Fibroblast of lung (primary cell): ENCODE measurements around the gene LRFN4. TPM values are rescaled to one million over a fixed set of nuclear protein-coding genes. Genes with fewer than 3 reads are reported as not detected.

Experiments used
- DNase-seq, 2 donors: peaks; one replicate each; pipeline versions ENCODE4 v3.0.0 to v3.0.0-alpha.2; 2010; ENCODE audit warnings: low read depth in 2 of 2
- H2AFZ ChIP-seq: 2 replicates; pipeline ENCODE4 v1.5.1; 2012; ENCODE audit warnings: low read length, control low read depth, inconsistent platforms
- H3K27ac ChIP-seq: 2 replicates; pipeline ENCODE4 v1.5.1; 2011; ENCODE audit warnings: low read length, control low read depth; ENCODE audit not compliant: insufficient read depth
- H3K27me3 ChIP-seq: 2 replicates; pipeline ENCODE4 v1.5.1; 2011; ENCODE audit warnings: mild to moderate bottlenecking, low read length; ENCODE audit not compliant: control insufficient read depth, insufficient read depth
- H3K36me3 ChIP-seq: 2 replicates; pipeline ENCODE4 v1.5.1; 2011; ENCODE audit warnings: low read length; ENCODE audit not compliant: control insufficient read depth, insufficient read depth
- H3K4me1 ChIP-seq: 2 replicates; pipeline ENCODE4 v1.5.1; 2011; ENCODE audit warnings: low read length; ENCODE audit not compliant: control insufficient read depth, insufficient read depth; ENCODE audit errors: extremely low read depth
- H3K4me2 ChIP-seq: 2 replicates; pipeline ENCODE4 v1.5.1; 2011; ENCODE audit warnings: low read length, control low read depth; ENCODE audit not compliant: insufficient read depth; ENCODE audit errors: extremely low read depth
- H3K4me3 ChIP-seq, 4 experiments: fragments of 200-600 bp in 1 of 4; sonication (generic) in 1 of 4; replicated peaks in 1 of 4; 2 replicates each; pipeline ENCODE4 v1.5.1; 2011 to 2016; ENCODE audit warnings: low read length in 4 of 4, low read depth in 3 of 4, mild to moderate bottlenecking in 3 of 4, control low read depth in 2 of 4, inconsistent platforms in 1 of 4, mixed read lengths in 1 of 4; ENCODE audit not compliant: insufficient read depth in 1 of 4; ENCODE audit errors: control extremely low read depth in 1 of 4
- H3K79me2 ChIP-seq: 2 replicates; pipeline ENCODE4 v1.5.1; 2012; ENCODE audit warnings: mild to moderate bottlenecking, low read length, inconsistent platforms; ENCODE audit not compliant: control insufficient read depth, insufficient read depth
- H3K9ac ChIP-seq: 2 replicates; pipeline ENCODE4 v1.5.1; 2011; ENCODE audit warnings: mild to moderate bottlenecking, low read length, control low read depth; ENCODE audit not compliant: insufficient read depth
- H3K9me3 ChIP-seq: 2 replicates; pipeline ENCODE4 v1.5.1; 2012; ENCODE audit warnings: low read depth, low read length; ENCODE audit not compliant: control insufficient read depth, insufficient read depth
- H4K20me1 ChIP-seq: 2 replicates; pipeline ENCODE4 v1.5.1; 2011; ENCODE audit warnings: low read length; ENCODE audit not compliant: control insufficient read depth, insufficient read depth; ENCODE audit errors: extremely low read depth
- CTCF ChIP-seq, 2 donors: IDR thresholded peaks in 1 of 2; conservative IDR thresholded peaks in 1 of 2; 1 replicate in 1 of 2; 2 replicates in 1 of 2; pipeline ENCODE4 v1.5.1; 2011 to 2012; ENCODE audit warnings: low read length in 2 of 2, control low read depth in 1 of 2, inconsistent platforms in 1 of 2, low read depth in 1 of 2, mild to moderate bottlenecking in 1 of 2
- EZH2 ChIP-seq: IDR thresholded peaks from 2 replicates; pipeline ENCODE4 v1.5.1; 2012; ENCODE audit warnings: low read length, control low read depth, mild to moderate bottlenecking; ENCODE audit errors: missing control alignments
- polyA plus RNA-seq, 2 donors: library from polyadenylated mRNA; depleted of rRNA in 1 of 2; stranded (reverse) in 1 of 2; unstranded in 1 of 2; fragments of >200 nt; gene quantifications; 2 replicates each; pipeline ENCODE4 v1.2.1, GENCODE V29; 2011 to 2012; ENCODE audit warnings: missing spikeins in 1 of 2
- total RNA-seq: library from RNA; depleted of rRNA; stranded (reverse); fragments of >200 nt; gene quantifications from 2 replicates; pipeline ENCODE4 v1.2.1, GENCODE V29; 2014

The LRFN4 gene
- total and polyA plus RNA-seq, 2 donors (not counting 1 experiment from before 2014, with no cell fraction given) = 3.8 to 14.5 TPM

GRCh38 chr11:66907751-66908630, 51.1 kb downstream of the LRFN4 start:
- Histone ChIP-seq H3K4me1 (peaks cover 5% of the 10 kb centered on the region), H4K20me1 (no peaks in the 10 kb centered on the region), H3K4me3 (no peak overlapping the region), H2AFZ (no peak overlapping the region), H3K9me3 (no peaks in the 10 kb centered on the region), H3K27me3 (no peaks in the 10 kb centered on the region), H3K9ac (no peak overlapping the region), H3K27ac (no peak overlapping the region), H3K36me3 (no peaks in the 10 kb centered on the region), H3K79me2 (no peaks in the 10 kb centered on the region), H3K4me2 (no peak overlapping the region)
- DNase-seq = peak in 1 of 2 donors; percentile 70
- no peak for TF ChIP-seq EZH2
- no peak for TF ChIP-seq CTCF (conservative IDR thresholded peaks at IDR 0.05 in 1 of 2, IDR thresholded peaks at IDR 0.05 in 1 of 2; ENCODE audit: low read depth in 1 of 2, low read length in 2 of 2)

GRCh38 chr11:66909181-66909580, 52.3 kb downstream of the LRFN4 start:
- no peaks in the 10 kb centered on the region for H3K9me3 ChIP-seq
- no peak overlapping the region for H3K4me3 ChIP-seq
- TF ChIP-seq CTCF (conservative IDR thresholded peaks at IDR 0.05 in 1 of 2, IDR thresholded peaks at IDR 0.05 in 1 of 2; ENCODE audit: low read depth in 1 of 2, low read length in 2 of 2) (no peak), EZH2 (no peak)
- no peaks in the 10 kb centered on the region for H3K27me3 ChIP-seq
- no peaks in the 10 kb centered on the region for H3K79me2 ChIP-seq
- no peak overlapping the region for H3K4me2 ChIP-seq
- no peak overlapping the region for H2AFZ ChIP-seq
- no peak overlapping the region for H3K9ac ChIP-seq
- DNase-seq = no peak
- no peaks in the 10 kb centered on the region for H3K36me3 ChIP-seq
- peaks cover 5% of the 10 kb centered on the region for H3K4me1 ChIP-seq
- no peak overlapping the region for H3K27ac ChIP-seq
- no peaks in the 10 kb centered on the region for H4K20me1 ChIP-seq

GRCh38 chr11:66910016-66910415, 53.2 kb downstream of the LRFN4 start:
- Histone ChIP-seq H3K4me2 (no peak overlapping the region), H2AFZ (no peak overlapping the region), H3K36me3 (no peaks in the 10 kb centered on the region), H3K79me2 (no peaks in the 10 kb centered on the region), H3K9ac (no peak overlapping the region), H3K27me3 (no peaks in the 10 kb centered on the region), H3K4me1 (peaks cover 5% of the 10 kb centered on the region), H3K4me3 (no peak overlapping the region), H4K20me1 (no peaks in the 10 kb centered on the region), H3K9me3 (no peaks in the 10 kb centered on the region), H3K27ac (no peak overlapping the region)
- TF ChIP-seq CTCF (conservative IDR thresholded peaks at IDR 0.05 in 1 of 2, IDR thresholded peaks at IDR 0.05 in 1 of 2; ENCODE audit: low read depth in 1 of 2, low read length in 2 of 2) = no peak
- no peak for DNase-seq

Other genes starting within 250 kb of the LRFN4 start
- 14.1 and 27.6 TPM in 2 replicates for gene RBM14, start 240.4 kb upstream of the LRFN4 start, total RNA-seq
- 13.2 and 25.4 TPM in 2 replicates for gene RBM14, start 240.4 kb upstream of the LRFN4 start, polyA plus RNA-seq
- gene RBM4, start 218.4 kb upstream of the LRFN4 start, total RNA-seq = 91.2 and 105 TPM in 2 replicates
- gene RBM4, start 218.4 kb upstream of the LRFN4 start, polyA plus RNA-seq = 161 and 193 TPM in 2 replicates
- gene RBM4B, start 179.2 kb upstream of the LRFN4 start, total RNA-seq = 28.0 and 28.4 TPM in 2 replicates
- 24.6 and 27.8 TPM in 2 replicates for gene RBM4B, start 179.2 kb upstream of the LRFN4 start, polyA plus RNA-seq
- gene SPTBN2, start 127.8 kb upstream of the LRFN4 start, total RNA-seq = 0.51 and 0.99 TPM in 2 replicates
- gene SPTBN2, start 127.8 kb upstream of the LRFN4 start, polyA plus RNA-seq = 0.09 and 0.53 TPM in 2 replicates
- gene RCE1, start 13.6 kb upstream of the LRFN4 start, total RNA-seq = 13.4 and 14.4 TPM in 2 replicates
- 7.0 and 9.4 TPM in 2 replicates for gene RCE1, start 13.6 kb upstream of the LRFN4 start, polyA plus RNA-seq
- gene PC, start 101.3 kb downstream of the LRFN4 start, total RNA-seq = 10.3 and 22.8 TPM in 2 replicates
- gene PC, start 101.3 kb downstream of the LRFN4 start, polyA plus RNA-seq = 5.1 and 8.2 TPM in 2 replicates
- gene C11orf86, start 118.2 kb downstream of the LRFN4 start, total RNA-seq = not detected in 2 replicates
- gene C11orf86, start 118.2 kb downstream of the LRFN4 start, polyA plus RNA-seq = not detected in 2 replicates
- gene SYT12, start 166.1 kb downstream of the LRFN4 start, total RNA-seq = under 0.01 and 0.26 TPM in 2 replicates
- gene SYT12, start 166.1 kb downstream of the LRFN4 start, polyA plus RNA-seq = 0.07 TPM in 1 of 2 replicates, not detected in the other
- gene RHOD, start 199.8 kb downstream of the LRFN4 start, total RNA-seq = 12.9 and 13.4 TPM in 2 replicates
- gene RHOD, start 199.8 kb downstream of the LRFN4 start, polyA plus RNA-seq = 4.7 and 11.6 TPM in 2 replicates